OCI-LY1 (cell line): ENCODE results near the gene SPOP.

ENCODE experiments used
- CTCF ChIP-seq: fragments of 200-600 bp; sonication (generic), shearing (Covaris generic); IDR thresholded peaks from 2 replicates; pipeline ENCODE4 v1.5.1; 2017; ENCODE audit warnings: mild to moderate bottlenecking, antibody characterized with exemption, low read length, moderate library complexity, mixed read lengths
- EZH2 ChIP-seq: fragments of 200-600 bp; sonication (generic), shearing (Covaris generic); IDR thresholded peaks from 2 replicates; pipeline ENCODE4 v1.8.0; 2017; ENCODE audit warnings: borderline replicate concordance, mixed run types, mild to moderate bottlenecking, antibody characterized with exemption, low read length, moderate library complexity, mixed read lengths

GRCh38 chr17:49695698-49696232 is 17.9 kb upstream of the SPOP start:
- no peak for TF ChIP-seq CTCF
- no peak for TF ChIP-seq EZH2
